H1 (cell line): ENCODE data around the gene PRKD1. TPM values are rescaled to one million over a fixed set of nuclear protein-coding genes. Genes with fewer than 3 reads are reported as not detected.

Experiments used
- CTCF ChIA-PET: fragments of 300-600 bp; sonication (Branson Sonifier 250); formaldehyde crosslinking; loops from one replicate; lab custom pipeline; 2021; ENCODE audit not compliant: partially characterized antibody; lab: Charles Lee
- POLR2A ChIA-PET: fragments of 300-600 bp; sonication (Branson Sonifier 250); formaldehyde crosslinking; loops from one replicate; lab custom pipeline; 2021; ENCODE audit warnings: inconsistent platforms; ENCODE audit not compliant: partially characterized antibody; lab: Charles Lee
- DNase-seq, 2 experiments: peaks; one replicate each; pipeline versions ENCODE4 v3.0.0 to v3.0.0-alpha.2; 2010 to 2022; ENCODE audit warnings: low spot score in 2 of 2, low read depth in 1 of 2, mixed read lengths in 1 of 2
- FAIRE-seq: peaks from 2 replicates; lab custom pipeline; 2011; peaks lifted over from hg19 to GRCh38; lab: Jason Lieb, UNC
- H2AFZ ChIP-seq: 2 replicates; pipeline ENCODE4 v1.8.1; 2012; ENCODE audit warnings: low read length, inconsistent platforms
- H2AK5ac ChIP-seq: 2 replicates; pipeline ENCODE4 v1.6.1; 2013; ENCODE audit warnings: low read depth, low read length
- H2BK120ac ChIP-seq: replicated peaks from 2 replicates; pipeline ENCODE3; 2013; ENCODE audit warnings: low read depth, low read length, inconsistent platforms
- H2BK12ac ChIP-seq: 2 replicates; pipeline ENCODE4 v1.6.1; 2013; ENCODE audit warnings: low read depth, low read length
- H2BK15ac ChIP-seq: 2 replicates; pipeline ENCODE4 v1.6.1; 2013; ENCODE audit warnings: low read length
- H2BK20ac ChIP-seq: 2 replicates; pipeline ENCODE4 v1.6.1; 2013; ENCODE audit warnings: low read length
- H2BK5ac ChIP-seq: 2 replicates; pipeline ENCODE4 v1.6.1; 2013; ENCODE audit warnings: low read depth, low read length
- H3K14ac ChIP-seq: 2 replicates; pipeline ENCODE4 v1.6.1; 2013; ENCODE audit warnings: inconsistent platforms; ENCODE audit not compliant: insufficient read length
- H3K18ac ChIP-seq: 2 replicates; pipeline ENCODE4 v1.6.1; 2013; ENCODE audit warnings: low read length; ENCODE audit errors: extremely low read depth
- H3K23ac ChIP-seq: 2 replicates; pipeline ENCODE4 v1.6.1; 2013; ENCODE audit warnings: inconsistent platforms; ENCODE audit not compliant: insufficient read length
- H3K23me2 ChIP-seq: 2 replicates; pipeline ENCODE4 v1.6.1; 2013; ENCODE audit warnings: low read depth, low read length
- H3K27ac ChIP-seq: 2 replicates; pipeline ENCODE4 v1.6.1; 2011; ENCODE audit warnings: low read depth, low read length, inconsistent platforms
- H3K27me3 ChIP-seq, 4 experiments: replicated peaks in 1 of 4; 1 replicate in 1 of 4; 2 replicates in 3 of 4; pipeline versions ENCODE4 v1.6.1 to v1.8.1; 2011 to 2013; ENCODE audit warnings: low read length in 3 of 4, mild to moderate bottlenecking in 3 of 4, inconsistent platforms in 2 of 4, mixed read lengths in 2 of 4, moderate library complexity in 1 of 4; ENCODE audit not compliant: control insufficient read depth in 3 of 4, insufficient read depth in 3 of 4; ENCODE audit errors: extremely low read depth in 1 of 4
- H3K36me3 ChIP-seq, 4 experiments: 2 replicates each; pipeline versions ENCODE4 v1.6.1 to v1.8.1; 2011 to 2013; ENCODE audit warnings: mild to moderate bottlenecking in 4 of 4, low read length in 3 of 4, moderate library complexity in 2 of 4, control low read depth in 1 of 4, inconsistent platforms in 1 of 4; ENCODE audit not compliant: insufficient read depth in 4 of 4, control insufficient read depth in 2 of 4
- H3K4ac ChIP-seq: replicated peaks from 2 replicates; pipeline ENCODE3; 2013; ENCODE audit warnings: low read length, low read depth, mixed read lengths, inconsistent platforms; ENCODE audit not compliant: insufficient read length
- H3K4me1 ChIP-seq, 4 experiments: replicated peaks in 1 of 4; 1 replicate in 1 of 4; 2 replicates in 3 of 4; pipeline versions ENCODE4 v1.6.1 to v1.8.1; 2011 to 2013; ENCODE audit warnings: low read length in 3 of 4, inconsistent platforms in 2 of 4, mixed read lengths in 1 of 4; ENCODE audit not compliant: insufficient read depth in 4 of 4, control insufficient read depth in 3 of 4
- H3K4me2 ChIP-seq, 2 experiments: 2 replicates each; pipeline versions ENCODE4 v1.6.1 to v1.8.1; 2011 to 2013; ENCODE audit warnings: low read depth in 2 of 2, low read length in 2 of 2, control low read depth in 1 of 2, inconsistent platforms in 1 of 2, mild to moderate bottlenecking in 1 of 2; ENCODE audit not compliant: insufficient read depth in 1 of 2
- H3K4me3 ChIP-seq, 4 experiments: fragments of 200-600, 300-600 bp in 1 of 4; sonication (generic), shearing (Covaris generic), sonication (Bioruptor Twin) in 1 of 4; 2 replicates each; pipeline versions ENCODE4 v1.5.1 to v1.8.1; 2011 to 2016; ENCODE audit warnings: low read length in 4 of 4, low read depth in 3 of 4, control low read depth in 2 of 4, inconsistent platforms in 2 of 4, mild to moderate bottlenecking in 2 of 4, mixed read lengths in 1 of 4, moderate library complexity in 1 of 4; ENCODE audit not compliant: insufficient read depth in 2 of 4; ENCODE audit errors: extremely low read depth in 1 of 4
- H3K56ac ChIP-seq: replicated peaks from 2 replicates; pipeline ENCODE3; 2013; ENCODE audit warnings: low read depth, mild to moderate bottlenecking, mixed read lengths, low read length, inconsistent platforms; ENCODE audit not compliant: insufficient read length
- H3K79me1 ChIP-seq: 2 replicates; pipeline ENCODE4 v1.6.1; 2013; ENCODE audit warnings: low read depth, low read length, control low read depth
- H3K79me2 ChIP-seq, 2 experiments: 2 replicates each; pipeline versions ENCODE4 v1.6.1 to v1.8.1; 2012 to 2013; ENCODE audit warnings: low read length in 2 of 2, mild to moderate bottlenecking in 2 of 2, inconsistent platforms in 1 of 2; ENCODE audit not compliant: insufficient read depth in 2 of 2, control insufficient read depth in 1 of 2
- H3K9ac ChIP-seq, 4 experiments: replicated peaks in 1 of 4; 1 replicate in 1 of 4; 2 replicates in 3 of 4; pipeline versions ENCODE4 v1.6.1 to v1.8.1; 2011 to 2013; ENCODE audit warnings: low read depth in 3 of 4, low read length in 3 of 4, control low read depth in 2 of 4, mild to moderate bottlenecking in 2 of 4, moderate library complexity in 2 of 4, inconsistent platforms in 1 of 4; ENCODE audit errors: extremely low read depth in 1 of 4
- H3K9me3 ChIP-seq, 2 experiments: 2 replicates each; pipeline versions ENCODE4 v1.6.1 to v1.8.1; 2012 to 2013; ENCODE audit warnings: mild to moderate bottlenecking in 2 of 2, moderate library complexity in 2 of 2, control low read depth in 1 of 2, inconsistent platforms in 1 of 2, low read depth in 1 of 2, low read length in 1 of 2, mixed read lengths in 1 of 2; ENCODE audit not compliant: insufficient read depth in 2 of 2
- H4K20me1 ChIP-seq, 2 experiments: replicated peaks in 1 of 2; 2 replicates each; pipeline versions ENCODE3 to v1.8.1; 2011 to 2013; ENCODE audit warnings: inconsistent platforms in 2 of 2, low read length in 2 of 2, mild to moderate bottlenecking in 1 of 2; ENCODE audit not compliant: insufficient read depth in 2 of 2, control insufficient read depth in 1 of 2
- H4K5ac ChIP-seq: 2 replicates; pipeline ENCODE4 v1.6.1; 2013; ENCODE audit warnings: low read length, low read depth, mixed read lengths, inconsistent platforms; ENCODE audit not compliant: insufficient read length
- H4K8ac ChIP-seq: 2 replicates; pipeline ENCODE4 v1.8.0; 2013; ENCODE audit warnings: mild to moderate bottlenecking, moderate library complexity, low read length, inconsistent platforms; ENCODE audit not compliant: insufficient read depth; ENCODE audit errors: extremely low read depth
- H4K91ac ChIP-seq: replicated peaks from 2 replicates; pipeline ENCODE3; 2013; ENCODE audit warnings: low read length, mixed read lengths, inconsistent platforms; ENCODE audit not compliant: insufficient read length
- BACH1 ChIP-seq: IDR thresholded peaks from 2 replicates; pipeline ENCODE4 v1.6.1; 2012; ENCODE audit warnings: low read length, improper control_type of control experiment
- EGR1 ChIP-seq: IDR thresholded peaks from 2 replicates; pipeline ENCODE4 v1.6.1; 2011; ENCODE audit warnings: low read depth, low read length, borderline replicate concordance
- EZH2 ChIP-seq: fragments of 200-600 bp; sonication (generic); IDR thresholded peaks from 2 replicates; pipeline ENCODE4 v1.7.1; 2012; ENCODE audit warnings: low read depth, mild to moderate bottlenecking, moderate library complexity, low read length, inconsistent platforms; ENCODE audit not compliant: severe bottlenecking
- PHF8 ChIP-seq: fragments of 200-600 bp; sonication (generic); conservative IDR thresholded peaks from 2 replicates; pipeline ENCODE4 v1.7.1; 2012; ENCODE audit warnings: low read depth, mild to moderate bottlenecking, inconsistent platforms, low read length, moderate library complexity
- POLR2AphosphoS5 ChIP-seq: IDR thresholded peaks from 2 replicates; pipeline ENCODE4 v1.6.1; 2011; ENCODE audit warnings: low read depth, low read length
- RBBP5 ChIP-seq: IDR thresholded peaks from 2 replicates; pipeline ENCODE4 v1.7.1; 2012; ENCODE audit warnings: low read depth, mild to moderate bottlenecking, inconsistent platforms, low read length, moderate library complexity, borderline replicate concordance
- SIX5 ChIP-seq: IDR thresholded peaks from 2 replicates; pipeline ENCODE4 v1.6.1; 2011; ENCODE audit warnings: mild to moderate bottlenecking, low read depth, low read length
- TAF1 ChIP-seq: IDR thresholded peaks from 2 replicates; pipeline ENCODE4 v1.6.1; 2011; ENCODE audit warnings: mild to moderate bottlenecking, low read depth, low read length
- TCF12 ChIP-seq: IDR thresholded peaks from 2 replicates; pipeline ENCODE4 v1.6.1; 2011; ENCODE audit warnings: low read depth, mild to moderate bottlenecking, low read length
- ZNF274 ChIP-seq: IDR thresholded peaks from 2 replicates; pipeline ENCODE4 v1.7.0; 2012; ENCODE audit warnings: low read length, borderline replicate concordance; ENCODE audit errors: extremely low read depth
- WGBS, 2 experiments: shearing (Covaris generic) in 1 of 2; methylation state at CpG; one replicate each; pipeline versions ENCODE4 v1.1.6 to v1.1.7; 2013 to 2015; ENCODE audit warnings: low lambda C conversion rate in 2 of 2, mixed read lengths in 2 of 2, inconsistent platforms in 1 of 2, low coverage in 1 of 2, missing lambda C conversion rate in 1 of 2; ENCODE audit not compliant: insufficient replicate concordance in 2 of 2, insufficient coverage in 1 of 2, insufficient read length in 1 of 2; ENCODE audit errors: extremely low coverage in 1 of 2, missing lambda C conversion rate in 1 of 2; 5-methylcytosine and 5-hydroxymethylcytosine counted together
- polyA plus RNA-seq, 7 experiments: library from polyadenylated mRNA; depleted of rRNA in 3 of 7; stranded (reverse) in 5 of 7; unstranded in 2 of 7; fragments of >200 nt in 5 of 7; fragments of 200-250 nt in 2 of 7; gene quantifications; 1 replicate in 5 of 7; 2 replicates in 1 of 7; 4 replicates in 1 of 7; pipeline versions ENCODE4 v1.2.1 to v1.2.3, GENCODE V29; 2011 to 2013; ENCODE audit warnings: missing spikeins in 2 of 7, mixed read lengths in 2 of 7
- total RNA-seq: library from RNA; stranded (reverse); fragmentation: NEBNext Ultra II Directional; extraction: Animal tissue kit (Norgen Biotek cat#: 25700); gene quantifications from 2 replicates; pipeline ENCODE4 v1.2.1, GENCODE V29; 2021
- TF ChIP-seq, protein P1 (sequence below): IDR thresholded peaks from 2 replicates; pipeline ENCODE4 v1.6.1; 2011; ENCODE audit warnings: low read depth, mild to moderate bottlenecking, low read length; ENCODE audit not compliant: insufficient read depth
- TF ChIP-seq, protein P2 (sequence below): IDR thresholded peaks from 2 replicates; pipeline ENCODE4 v1.6.1; 2011; ENCODE audit warnings: low read length, improper control_type of control experiment

The PRKD1 gene
- total and polyA plus RNA-seq, 2 of the 8 experiments (the other 6 are each of a cell fraction or from before 2014, with no cell fraction given): 3.6 to 6.8 TPM

DNA sequence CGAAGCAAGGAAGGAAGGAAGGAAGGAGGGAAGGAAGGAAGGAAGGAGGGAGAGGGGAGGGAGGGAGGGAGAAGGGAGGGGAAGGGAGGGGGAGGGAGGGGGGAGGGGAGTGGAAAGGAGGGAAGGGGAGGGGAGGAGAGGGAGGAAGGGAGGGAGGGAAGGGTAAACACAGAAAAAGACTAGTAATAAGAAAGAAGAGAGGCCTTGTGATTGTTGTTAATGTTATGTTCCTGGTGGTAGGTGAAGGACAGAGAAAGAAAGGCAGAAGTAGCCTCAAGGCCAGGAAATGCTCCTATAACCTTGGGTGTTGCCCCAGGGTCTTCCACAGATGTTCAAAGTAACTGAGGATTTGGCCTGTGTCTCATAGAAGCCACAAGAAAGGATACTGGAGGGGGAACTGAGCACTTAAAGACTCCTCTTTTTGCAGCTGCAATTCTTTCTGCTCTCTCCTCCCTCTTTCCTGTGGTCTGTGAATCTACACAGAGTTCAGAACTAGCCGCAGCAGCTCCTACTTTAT is 164.2 kb downstream of the PRKD1 start:
- H3K18ac ChIP-seq: no peak overlapping the region
- no peak overlapping the region for H2AFZ ChIP-seq
- H4K5ac ChIP-seq: no peak overlapping the region
- H3K4ac ChIP-seq: no peak overlapping the region
- no peak overlapping the region for H4K91ac ChIP-seq
- no peak overlapping the region for H3K4me3 ChIP-seq
- no peak overlapping the region for H4K8ac ChIP-seq
- H3K27ac ChIP-seq: no peak overlapping the region
- no peaks in the 10 kb centered on the region for H3K79me1 ChIP-seq
- peak overlapping the region in 1 of 4 experiments; percentile 34; a peak in 1 of 7 replicates for H3K9ac ChIP-seq
- H2BK20ac ChIP-seq: no peak overlapping the region
- H3K56ac ChIP-seq: no peak overlapping the region
- H3K23ac ChIP-seq: no peak overlapping the region
- no peak overlapping the region for H3K4me2 ChIP-seq
- no peak for DNase-seq
- FAIRE-seq: no peak
- no peaks in the 10 kb centered on the region for H3K9me3 ChIP-seq
- H3K14ac ChIP-seq: no peak overlapping the region
- no peak overlapping the region for H2BK120ac ChIP-seq
- no peak overlapping the region for H2BK15ac ChIP-seq
- H2BK12ac ChIP-seq: no peak overlapping the region
- CTCF ChIA-PET: no interaction called here
- H3K79me2 ChIP-seq: no peaks in the 10 kb centered on the region
- no peaks in the 10 kb centered on the region for H4K20me1 ChIP-seq
- no peak overlapping the region; the same call in 1 of the 2 replicates for H2BK5ac ChIP-seq
- POLR2A ChIA-PET: no interaction called here
- no peaks in the 10 kb centered on the region for H3K23me2 ChIP-seq
- peaks cover 0 to 2% (median 0%) of the 10 kb centered on the region in 4 experiments; a peak in 2 of 7 replicates for H3K4me1 ChIP-seq
- no peak overlapping the region for H2AK5ac ChIP-seq
- WGBS, 2 experiments: 73% methylated on average over 2 of the region's 2 CpGs; no CpG with 5 or more reads in 1 of the 2 experiments
- H3K36me3 ChIP-seq: no peaks in the 10 kb centered on the region
- H3K27me3 ChIP-seq: no peaks in the 10 kb centered on the region
- TF ChIP-seq PHF8: no peak
- no peak for TF ChIP-seq RBBP5
- TF ChIP-seq EZH2: no peak
- TF ChIP-seq EGR1: no peak
- TF ChIP-seq, protein P1, sequence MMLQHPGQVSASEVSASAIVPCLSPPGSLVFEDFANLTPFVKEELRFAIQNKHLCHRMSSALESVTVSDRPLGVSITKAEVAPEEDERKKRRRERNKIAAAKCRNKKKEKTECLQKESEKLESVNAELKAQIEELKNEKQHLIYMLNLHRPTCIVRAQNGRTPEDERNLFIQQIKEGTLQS: no peak
- TF ChIP-seq TCF12: no peak
- TF ChIP-seq ZNF274: no peak
- TF ChIP-seq, protein P2, sequence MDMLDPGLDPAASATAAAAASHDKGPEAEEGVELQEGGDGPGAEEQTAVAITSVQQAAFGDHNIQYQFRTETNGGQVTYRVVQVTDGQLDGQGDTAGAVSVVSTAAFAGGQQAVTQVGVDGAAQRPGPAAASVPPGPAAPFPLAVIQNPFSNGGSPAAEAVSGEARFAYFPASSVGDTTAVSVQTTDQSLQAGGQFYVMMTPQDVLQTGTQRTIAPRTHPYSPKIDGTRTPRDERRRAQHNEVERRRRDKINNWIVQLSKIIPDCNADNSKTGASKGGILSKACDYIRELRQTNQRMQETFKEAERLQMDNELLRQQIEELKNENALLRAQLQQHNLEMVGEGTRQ: no peak
- TF ChIP-seq POLR2AphosphoS5: no peak
- TF ChIP-seq TAF1: no peak
- TF ChIP-seq BACH1: no peak
- TF ChIP-seq SIX5: no peak
